ENCODE data around the gene MT1H.

DNA sequence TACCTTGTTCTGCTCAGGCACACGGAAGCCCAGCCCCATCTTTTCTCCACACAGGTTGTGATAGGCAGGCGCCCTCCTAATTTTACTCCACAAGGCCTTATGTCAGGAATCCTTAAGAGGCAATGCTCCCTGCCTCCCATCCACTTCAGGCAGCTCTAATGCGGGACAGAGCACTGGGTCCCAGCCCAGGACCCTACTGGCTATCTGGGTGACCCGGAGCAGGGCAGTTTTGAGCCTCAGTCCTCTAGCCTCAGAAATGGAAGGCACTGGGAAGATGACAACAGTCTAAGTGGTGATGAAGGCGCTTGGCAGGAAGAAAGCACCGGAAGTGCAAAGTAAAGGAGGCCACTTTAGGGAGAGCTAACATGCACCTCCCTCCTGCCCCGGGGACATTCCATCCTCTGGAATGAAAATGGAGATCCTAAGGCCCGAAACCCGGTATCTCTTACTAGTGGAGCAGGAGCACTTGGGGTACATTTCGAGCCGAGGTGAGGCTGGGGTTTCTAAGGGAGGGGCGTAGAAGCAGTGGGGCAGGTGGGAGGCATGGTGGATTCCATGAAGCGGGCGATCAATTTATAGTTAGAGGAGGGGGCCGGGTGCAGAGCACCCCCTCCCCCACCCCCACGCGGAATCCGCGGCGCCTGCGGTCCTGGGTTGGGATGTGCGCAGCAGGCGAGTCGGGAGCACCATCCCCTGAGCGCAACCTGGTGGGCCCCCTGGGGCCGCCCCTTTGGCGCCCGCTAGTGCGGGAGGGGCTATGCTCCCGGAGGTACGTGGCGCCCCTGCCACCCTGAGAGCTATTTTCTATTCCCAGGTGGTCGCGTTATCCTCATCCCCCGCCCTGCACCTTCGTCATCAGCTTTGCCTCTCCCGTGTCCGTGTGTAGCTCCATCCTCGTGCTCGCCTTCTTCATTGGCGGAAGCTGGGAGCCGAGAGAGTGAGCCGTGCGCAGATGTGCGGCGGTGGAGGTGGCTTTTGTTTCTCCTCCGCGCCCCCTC lies 7.0 kb upstream of the MT1H start:
- TF ChIP-seq, protein P1, sequence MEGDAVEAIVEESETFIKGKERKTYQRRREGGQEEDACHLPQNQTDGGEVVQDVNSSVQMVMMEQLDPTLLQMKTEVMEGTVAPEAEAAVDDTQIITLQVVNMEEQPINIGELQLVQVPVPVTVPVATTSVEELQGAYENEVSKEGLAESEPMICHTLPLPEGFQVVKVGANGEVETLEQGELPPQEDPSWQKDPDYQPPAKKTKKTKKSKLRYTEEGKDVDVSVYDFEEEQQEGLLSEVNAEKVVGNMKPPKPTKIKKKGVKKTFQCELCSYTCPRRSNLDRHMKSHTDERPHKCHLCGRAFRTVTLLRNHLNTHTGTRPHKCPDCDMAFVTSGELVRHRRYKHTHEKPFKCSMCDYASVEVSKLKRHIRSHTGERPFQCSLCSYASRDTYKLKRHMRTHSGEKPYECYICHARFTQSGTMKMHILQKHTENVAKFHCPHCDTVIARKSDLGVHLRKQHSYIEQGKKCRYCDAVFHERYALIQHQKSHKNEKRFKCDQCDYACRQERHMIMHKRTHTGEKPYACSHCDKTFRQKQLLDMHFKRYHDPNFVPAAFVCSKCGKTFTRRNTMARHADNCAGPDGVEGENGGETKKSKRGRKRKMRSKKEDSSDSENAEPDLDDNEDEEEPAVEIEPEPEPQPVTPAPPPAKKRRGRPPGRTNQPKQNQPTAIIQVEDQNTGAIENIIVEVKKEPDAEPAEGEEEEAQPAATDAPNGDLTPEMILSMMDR (IDR thresholded peaks at IDR 0.05) = no peak
- no peak for TF ChIP-seq POLR2A (IDR thresholded peaks at IDR 0.05)

Measured in esophagus squamous epithelium (tissue), 4 donors.